ENCODE results near the gene NUAK2.

The NUAK2 gene

GRCh38 chr1:205275916-205276688 lies 45.4 kb downstream of the NUAK2 start:
- no peak for DNase-seq (ENCODE audit: low spot score)
- FAIRE-seq: no peak

- DNase-seq (ENCODE audit: low spot score) (no peak), FAIRE-seq (no peak)
Observed at GRCh38 chr1:205275133-205275532, 46.4 kb downstream of the NUAK2 start.

GRCh38 chr1:205274041-205274691 lies 47.4 kb downstream of the NUAK2 start:
- FAIRE-seq: no peak
- DNase-seq (ENCODE audit: low spot score): peak; percentile 73

GRCh38 chr1:205273551-205273982 lies 48.0 kb downstream of the NUAK2 start:
- peak; percentile 76 for DNase-seq (ENCODE audit: low spot score)
- peak; percentile 15 for FAIRE-seq

- no peak for FAIRE-seq
Observed at GRCh38 chr1:205272536-205272935, 49.0 kb downstream of the NUAK2 start.

GRCh38 chr1:205271745-205272144 lies 49.8 kb downstream of the NUAK2 start:
- FAIRE-seq: no peak
- no peak for DNase-seq (ENCODE audit: low spot score)

More at GRCh38 chr1:205272536-205272935, 49.0 kb downstream of the NUAK2 start:
- DNase-seq (ENCODE audit: low spot score): no peak

GRCh38 chr1:205271277-205271676 lies 50.3 kb downstream of the NUAK2 start:
- no peak for DNase-seq (ENCODE audit: low spot score)
- no peak for FAIRE-seq

GRCh38 chr1:205270764-205271163 lies 50.8 kb downstream of the NUAK2 start:
- FAIRE-seq: no peak
- no peak for DNase-seq (ENCODE audit: low spot score)

- no peak for DNase-seq (ENCODE audit: low spot score)
- FAIRE-seq: no peak
Observed at GRCh38 chr1:205270271-205270670, 51.3 kb downstream of the NUAK2 start.

- no peak for FAIRE-seq
Observed at GRCh38 chr1:205269711-205270110, 51.8 kb downstream of the NUAK2 start.

GRCh38 chr1:205268846-205269680 lies 52.5 kb downstream of the NUAK2 start:
- DNase-seq (ENCODE audit: low spot score): no peak
- no peak for FAIRE-seq

More at GRCh38 chr1:205269711-205270110, 51.8 kb downstream of the NUAK2 start:
- no peak for DNase-seq (ENCODE audit: low spot score)

- no peak for FAIRE-seq
- no peak for DNase-seq (ENCODE audit: low spot score)
Observed at GRCh38 chr1:205267306-205267902, 54.1 kb downstream of the NUAK2 start.

- DNase-seq (ENCODE audit: low spot score) (no peak), FAIRE-seq (no peak)
Observed at GRCh38 chr1:205266611-205267305, 54.8 kb downstream of the NUAK2 start.

- FAIRE-seq (no peak), DNase-seq (ENCODE audit: low spot score) (peak; percentile 58)
Observed at GRCh38 chr1:205263580-205264190, 57.9 kb downstream of the NUAK2 start.

- FAIRE-seq (no peak), DNase-seq (ENCODE audit: low spot score) (peak; percentile 33)
Observed at GRCh38 chr1:205262731-205263171, 58.8 kb downstream of the NUAK2 start.

- DNase-seq (ENCODE audit: low spot score) (peak; percentile 47), FAIRE-seq (no peak)
Observed at GRCh38 chr1:205261946-205262691, 59.4 kb downstream of the NUAK2 start.

GRCh38 chr1:205260948-205261732 lies 60.4 kb downstream of the NUAK2 start:
- peak; percentile 50 for DNase-seq (ENCODE audit: low spot score)
- FAIRE-seq: peak; percentile 27

- FAIRE-seq: no peak
- DNase-seq (ENCODE audit: low spot score): no peak
Observed at GRCh38 chr1:205259998-205260397, 61.5 kb downstream of the NUAK2 start.

GRCh38 chr1:205259324-205259832 lies 62.2 kb downstream of the NUAK2 start:
- no peak for DNase-seq (ENCODE audit: low spot score)
- no peak for FAIRE-seq
